HCT116 (cell line): ENCODE data around the gene FGFRL1. TPM values are rescaled to one million over a fixed set of nuclear protein-coding genes. Genes with fewer than 3 reads are reported as not detected.
A peak's percentile ranks its signal among the peaks of the same experiment; 100 is the strongest.

Experiments used
- ATAC-seq: fragments of 200-7000 bp; cut with Tn5 transposase; 2 replicates; pipeline ENCODE4 v1.9.1; 2020; ENCODE audit warnings: mild to moderate bottlenecking, moderate library complexity
- BruUV-seq: library from RNA; stranded (reverse); fragments of 400-500 nt; replicated peaks from 2 replicates; lab custom pipeline; 2021; lab: Mats Ljungman, UMichigan
- CTCF ChIA-PET: fragments of 300-600 bp; sonication (Branson Sonifier 250); formaldehyde crosslinking; loops from one replicate; lab custom pipeline; 2021; ENCODE audit warnings: antibody characterized with exemption; lab: Charles Lee
- POLR2A ChIA-PET: fragments of 300-600, 350-600 bp; sonication (Branson Sonifier 250); formaldehyde crosslinking; loops from one replicate; lab custom pipeline; 2021; ENCODE audit warnings: antibody characterized with exemption; lab: Charles Lee
- RAD21 ChIA-PET, 2 experiments: fragments of 300-600 bp; sonication (Branson Sonifier 250); formaldehyde crosslinking; loops; one replicate each; lab custom pipeline; 2023; ENCODE audit warnings: low total read pairs in 2 of 2; ENCODE audit not compliant: uncharacterized antibody in 2 of 2, unreplicated experiment in 2 of 2, low non-redundant PET in 1 of 2; lab: Charles Lee
- DNase-seq: peaks from one replicate; pipeline ENCODE4 v3.0.0-alpha.2; 2010; ENCODE audit warnings: low read depth, low spot score
- H2AFZ ChIP-seq: fragments of 200-600 bp; shearing (Covaris generic), sonication (generic); 2 replicates; pipeline ENCODE4 v1.6.1; 2017; ENCODE audit warnings: low read depth, mixed run types, mixed read lengths, antibody characterized with exemption, low read length; ENCODE audit not compliant: poor library complexity, severe bottlenecking
- H3K27ac ChIP-seq: 2 replicates; pipeline ENCODE4 v1.5.1; 2012; ENCODE audit warnings: low read depth, low read length
- H3K27me3 ChIP-seq: fragments of 200-600 bp; sonication (generic); 2 replicates; pipeline ENCODE4 v1.6.1; 2016; ENCODE audit warnings: mixed run types, low read length, mixed read lengths; ENCODE audit not compliant: insufficient read depth
- H3K36me3 ChIP-seq, 2 experiments: fragments of 200-500 bp in 1 of 2; fragments of 200-600 bp in 1 of 2; sonication (Bioruptor generic) in 1 of 2; sonication (generic) in 1 of 2; 2 replicates each; pipeline versions ENCODE4 v1.5.1 to v1.6.1; 2014 to 2016; ENCODE audit warnings: low read length in 2 of 2, inconsistent platforms in 1 of 2, mixed read lengths in 1 of 2, mixed run types in 1 of 2; ENCODE audit not compliant: insufficient read depth in 2 of 2, control insufficient read depth in 1 of 2
- H3K4me1 ChIP-seq, 2 experiments: fragments of 200-600 bp in 1 of 2; sonication (generic) in 1 of 2; 2 replicates each; pipeline versions ENCODE4 v1.5.1 to v1.6.1; 2012 to 2017; ENCODE audit warnings: low read length in 2 of 2, inconsistent platforms in 1 of 2, mild to moderate bottlenecking in 1 of 2, mixed read lengths in 1 of 2, mixed run types in 1 of 2, moderate library complexity in 1 of 2; ENCODE audit not compliant: insufficient read depth in 2 of 2, control insufficient read depth in 1 of 2
- H3K4me2 ChIP-seq: fragments of 200-600 bp; sonication (generic); 2 replicates; pipeline ENCODE4 v1.6.1; 2017; ENCODE audit warnings: mixed run types, low read length, mixed read lengths
- H3K4me3 ChIP-seq, 2 experiments: fragments of 200-600 bp in 1 of 2; sonication (generic) in 1 of 2; replicated peaks in 1 of 2; 2 replicates each; pipeline ENCODE4 v1.5.1; 2011 to 2016; ENCODE audit warnings: low read length in 2 of 2, control low read depth in 1 of 2, low read depth in 1 of 2, mild to moderate bottlenecking in 1 of 2, mixed read lengths in 1 of 2, mixed run types in 1 of 2
- H3K79me2 ChIP-seq: fragments of 200-600 bp; sonication (generic); 2 replicates; pipeline ENCODE4 v1.6.1; 2017; ENCODE audit warnings: mild to moderate bottlenecking, mixed run types, low read length, moderate library complexity, mixed read lengths; ENCODE audit not compliant: insufficient read depth
- H3K9ac ChIP-seq: fragments of 200-600 bp; sonication (generic); 2 replicates; pipeline ENCODE4 v1.6.1; 2016; ENCODE audit warnings: low read length, mixed read lengths
- H3K9me2 ChIP-seq: fragments of 200-600 bp; sonication (generic), shearing (Covaris generic); 2 replicates; pipeline ENCODE4 v1.6.1; 2017; ENCODE audit warnings: mixed run types, mild to moderate bottlenecking, moderate library complexity; ENCODE audit not compliant: insufficient read depth
- H3K9me3 ChIP-seq, 2 experiments: fragments of 200-500 bp in 1 of 2; fragments of 200-600 bp in 1 of 2; sonication (Bioruptor generic) in 1 of 2; sonication (generic) in 1 of 2; 2 replicates each; pipeline ENCODE4 v1.6.1; 2014 to 2017; ENCODE audit warnings: low read length in 2 of 2, mixed read lengths in 2 of 2, inconsistent platforms in 1 of 2, low read depth in 1 of 2, mild to moderate bottlenecking in 1 of 2, mixed run types in 1 of 2, moderate library complexity in 1 of 2; ENCODE audit not compliant: control insufficient read depth in 1 of 2, insufficient read depth in 1 of 2
- H4K20me1 ChIP-seq: fragments of 200-600 bp; sonication (generic), shearing (Covaris generic); 2 replicates; pipeline ENCODE4 v1.6.1; 2017; ENCODE audit warnings: mixed run types, mild to moderate bottlenecking, moderate library complexity; ENCODE audit not compliant: insufficient read depth
- CBX3 ChIP-seq: IDR thresholded peaks from 2 replicates; pipeline ENCODE4 v1.6.1; 2012; ENCODE audit warnings: low read depth
- EZH2phosphoT487 ChIP-seq: fragments of 200-600 bp; IDR thresholded peaks from 2 replicates; pipeline ENCODE4 v1.6.1; 2018; ENCODE audit warnings: antibody characterized with exemption, borderline replicate concordance
- JUND ChIP-seq: IDR thresholded peaks from 2 replicates; pipeline ENCODE4 v1.6.1; 2012
- MAX ChIP-seq: IDR thresholded peaks from 2 replicates; pipeline ENCODE4 v1.6.1; 2012
- POLR2A ChIP-seq: IDR thresholded peaks from 2 replicates; pipeline ENCODE4 v1.7.0; 2011; ENCODE audit warnings: borderline replicate concordance; ENCODE audit not compliant: insufficient read depth, insufficient read length; ENCODE audit errors: extremely low read depth
- POLR2AphosphoS5 ChIP-seq: IDR thresholded peaks from 2 replicates; pipeline ENCODE4 v1.6.1; 2011; ENCODE audit warnings: mild to moderate bottlenecking, low read depth, low read length, moderate library complexity
- SP1 ChIP-seq: IDR thresholded peaks from 2 replicates; pipeline ENCODE4 v1.6.1; 2012; ENCODE audit warnings: low read depth
- TCF7L2 ChIP-seq: IDR thresholded peaks from 2 replicates; pipeline ENCODE4 v1.7.0; 2011; ENCODE audit warnings: borderline replicate concordance, inconsistent platforms; ENCODE audit not compliant: insufficient read depth, insufficient read length; ENCODE audit errors: extremely low read depth
- ZBTB33 ChIP-seq: IDR thresholded peaks from 2 replicates; pipeline ENCODE4 v1.6.1; 2011; ENCODE audit warnings: mild to moderate bottlenecking, low read length, moderate library complexity; ENCODE audit not compliant: insufficient replicate concordance; ENCODE audit errors: extremely low read depth
- ZFX ChIP-seq: fragments of 450-650 bp; IDR thresholded peaks from 2 replicates; pipeline ENCODE4 v1.6.1; 2017
- ZNF274 ChIP-seq: fragments of 200-500 bp; sonication (Bioruptor generic); IDR thresholded peaks from 2 replicates; pipeline ENCODE4 v1.6.1; 2014; ENCODE audit warnings: mild to moderate bottlenecking, low read depth, low read length, inconsistent platforms
- intact Hi-C: fragments of 100-400 bp; cut with micrococcal nuclease; formaldehyde crosslinking; loops from 2 replicates; pipeline ENCODE4 v1.10.0; 2022
- total RNA-seq: library from RNA; stranded (reverse); gene quantifications from one replicate; pipeline ENCODE4 v1.2.1, GENCODE V29; 2021; ENCODE audit not compliant: unreplicated experiment

Gene FGFRL1
- total RNA-seq, 1 experiment from 2014 or later: 91.1 TPM

DNA sequence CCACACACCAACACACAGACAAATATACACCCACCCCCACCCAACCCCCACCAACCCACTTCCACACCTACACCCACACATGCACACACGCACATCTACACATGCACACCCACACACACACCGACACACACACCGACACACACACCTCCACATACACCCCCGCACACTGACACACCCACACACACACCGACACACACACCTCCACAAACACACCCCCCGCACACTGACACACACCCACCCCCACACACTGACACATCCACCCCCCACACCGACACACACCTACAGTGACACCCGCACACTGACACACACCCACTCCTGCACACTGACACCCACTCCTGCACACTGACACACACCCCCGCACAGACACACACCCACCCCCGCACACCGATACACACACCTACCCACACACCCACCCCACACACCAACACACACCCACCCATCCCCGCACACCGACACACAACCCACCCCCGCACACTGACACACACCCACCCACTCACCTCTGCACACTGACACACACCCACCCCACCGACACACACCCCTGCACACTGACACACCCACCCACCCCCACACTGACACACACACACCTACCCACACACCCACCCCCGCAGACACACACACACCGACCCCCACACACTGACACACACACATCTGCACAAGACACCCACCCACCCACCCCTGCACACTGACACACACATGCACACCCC, 31.1 kb downstream of the FGFRL1 start:
- Histone ChIP-seq H3K4me1 (peaks cover 58 to 88% of the 10 kb centered on the region in 2 experiments), H3K27ac (no peak overlapping the region), H3K79me2 (no peaks in the 10 kb centered on the region), H3K36me3 (no peaks in the 10 kb centered on the region), H3K9me2 (no peaks in the 10 kb centered on the region), H2AFZ (no peak overlapping the region), H3K9ac (no peak overlapping the region), H3K9me3 (no peaks in the 10 kb centered on the region), H3K4me2 (peak overlapping the region; percentile 69), H4K20me1 (no peaks in the 10 kb centered on the region), H3K27me3 (no peaks in the 10 kb centered on the region), H3K4me3 (no peak overlapping the region)
- RAD21 ChIA-PET: no interaction called here
- no peak for TF ChIP-seq CBX3
- TF ChIP-seq POLR2A: no peak
- no peak for TF ChIP-seq EZH2phosphoT487
- TF ChIP-seq ZFX: no peak
- POLR2A ChIA-PET: no interaction called here
- intact Hi-C loops: loop anchor here (1.0 kb wide), 1 partner anchor 32 kb away; no protein-coding TSS in a partner anchor
- no TSS peak for BruUV-seq
- ATAC-seq (no peak), DNase-seq (no peak)
- CTCF ChIA-PET: no interaction called here

DNA sequence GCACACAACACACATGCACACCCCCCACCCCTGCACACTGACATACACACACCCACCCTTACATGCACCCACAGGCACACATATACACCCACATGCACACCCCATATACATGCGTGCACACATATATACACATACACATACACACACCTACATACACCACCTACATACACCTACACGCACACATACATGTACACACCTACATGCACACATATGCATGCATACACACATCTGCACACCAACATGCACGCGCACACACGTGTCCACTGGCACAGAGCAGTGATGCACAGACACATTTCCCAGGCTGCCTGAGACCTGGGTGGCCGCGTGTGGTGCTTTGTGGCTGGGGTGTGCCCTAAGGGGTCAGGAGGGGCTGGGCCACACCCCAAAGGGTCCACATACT, 31.7 kb downstream of the FGFRL1 start:
- no peak for ATAC-seq
- POLR2A ChIA-PET: interaction anchor here (0.6 kb wide), 1 partner anchor 9 kb away, joined by 4 read pairs; no protein-coding TSS in a partner anchor
- DNase-seq: no peak
- peaks cover 58 to 86% of the 10 kb centered on the region in 2 experiments for H3K4me1 ChIP-seq
- RAD21 ChIA-PET: no interaction called here
- H2AFZ ChIP-seq: no peak overlapping the region
- no peak for TF ChIP-seq POLR2A
- no peak for TF ChIP-seq MAX
- TF ChIP-seq EZH2phosphoT487: no peak
- TF ChIP-seq TCF7L2: no peak
- TF ChIP-seq POLR2AphosphoS5: no peak
- no peak for TF ChIP-seq ZBTB33
- no peak for TF ChIP-seq JUND
- no peak for TF ChIP-seq ZFX
- TF ChIP-seq SP1: no peak
- no peak for TF ChIP-seq ZNF274
- no TSS peak for BruUV-seq
- no peaks in the 10 kb centered on the region for H3K36me3 ChIP-seq
- H3K27me3 ChIP-seq: no peaks in the 10 kb centered on the region
- H3K79me2 ChIP-seq: no peaks in the 10 kb centered on the region
- H3K9me3 ChIP-seq: no peaks in the 10 kb centered on the region
- no peaks in the 10 kb centered on the region for H3K9me2 ChIP-seq
- peak overlapping the region; percentile 99 for H3K4me2 ChIP-seq
- peak overlapping the region; percentile 79 for H3K27ac ChIP-seq
- intact Hi-C loops: loop anchor here (1.0 kb wide), 1 partner anchor 33 kb away; no protein-coding TSS in a partner anchor
- H4K20me1 ChIP-seq: no peaks in the 10 kb centered on the region
- H3K9ac ChIP-seq: peak overlapping the region; percentile 62
- H3K4me3 ChIP-seq: peak overlapping the region; percentile 19 to 56
- CTCF ChIA-PET: no interaction called here
